ENCODE data around the gene DNAJB4. TPM values are rescaled to one million over a fixed set of nuclear protein-coding genes. Genes with fewer than 3 reads are reported as not detected.

The DNAJB4 gene
- total RNA-seq, 4 donors from 2014 or later = 44.5 to 57.2 (median 50.8) TPM

DNA sequence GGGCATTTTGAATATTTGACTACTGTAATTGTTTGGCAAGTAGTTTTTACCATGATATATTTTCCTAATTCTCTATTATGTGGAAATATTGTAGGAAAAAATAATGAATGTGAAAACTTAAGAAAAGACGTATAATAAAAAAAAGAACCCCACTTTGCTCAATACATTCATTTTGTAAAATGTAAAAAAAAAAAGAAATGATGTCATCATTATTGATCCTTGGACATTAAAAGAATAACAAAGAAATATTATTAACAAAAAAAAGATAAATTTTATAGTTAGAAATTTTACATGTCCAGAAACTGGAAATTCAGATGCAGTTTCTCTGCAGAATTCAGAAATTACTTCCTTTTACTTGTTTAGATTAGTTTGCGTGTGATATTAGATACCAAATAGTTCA lies 46.3 kb downstream of the DNAJB4 start:
- H3K4me3 ChIP-seq (replicated peaks in 1 of 3) = no peak overlapping the region
- H3K27me3 ChIP-seq = no peaks in the 10 kb centered on the region
- H3K27ac ChIP-seq = no peak overlapping the region
- DNase-seq = no peak
- TF ChIP-seq, protein P1, sequence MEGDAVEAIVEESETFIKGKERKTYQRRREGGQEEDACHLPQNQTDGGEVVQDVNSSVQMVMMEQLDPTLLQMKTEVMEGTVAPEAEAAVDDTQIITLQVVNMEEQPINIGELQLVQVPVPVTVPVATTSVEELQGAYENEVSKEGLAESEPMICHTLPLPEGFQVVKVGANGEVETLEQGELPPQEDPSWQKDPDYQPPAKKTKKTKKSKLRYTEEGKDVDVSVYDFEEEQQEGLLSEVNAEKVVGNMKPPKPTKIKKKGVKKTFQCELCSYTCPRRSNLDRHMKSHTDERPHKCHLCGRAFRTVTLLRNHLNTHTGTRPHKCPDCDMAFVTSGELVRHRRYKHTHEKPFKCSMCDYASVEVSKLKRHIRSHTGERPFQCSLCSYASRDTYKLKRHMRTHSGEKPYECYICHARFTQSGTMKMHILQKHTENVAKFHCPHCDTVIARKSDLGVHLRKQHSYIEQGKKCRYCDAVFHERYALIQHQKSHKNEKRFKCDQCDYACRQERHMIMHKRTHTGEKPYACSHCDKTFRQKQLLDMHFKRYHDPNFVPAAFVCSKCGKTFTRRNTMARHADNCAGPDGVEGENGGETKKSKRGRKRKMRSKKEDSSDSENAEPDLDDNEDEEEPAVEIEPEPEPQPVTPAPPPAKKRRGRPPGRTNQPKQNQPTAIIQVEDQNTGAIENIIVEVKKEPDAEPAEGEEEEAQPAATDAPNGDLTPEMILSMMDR (IDR thresholded peaks at IDR 0.05) = no peak
- no peak for TF ChIP-seq POLR2A (IDR thresholded peaks at IDR 0.05)
- intact Hi-C loops (cut with DNase I) = no loop called here
- no peaks in the 10 kb centered on the region for H3K9me3 ChIP-seq
- WGBS, 2 donors = 93 to 97% methylated on average over 2 of the region's 2 CpGs
- H3K4me1 ChIP-seq = peaks cover 0 to 4% of the 10 kb centered on the region in 2 donors
- no peaks in the 10 kb centered on the region for H3K36me3 ChIP-seq

DNA sequence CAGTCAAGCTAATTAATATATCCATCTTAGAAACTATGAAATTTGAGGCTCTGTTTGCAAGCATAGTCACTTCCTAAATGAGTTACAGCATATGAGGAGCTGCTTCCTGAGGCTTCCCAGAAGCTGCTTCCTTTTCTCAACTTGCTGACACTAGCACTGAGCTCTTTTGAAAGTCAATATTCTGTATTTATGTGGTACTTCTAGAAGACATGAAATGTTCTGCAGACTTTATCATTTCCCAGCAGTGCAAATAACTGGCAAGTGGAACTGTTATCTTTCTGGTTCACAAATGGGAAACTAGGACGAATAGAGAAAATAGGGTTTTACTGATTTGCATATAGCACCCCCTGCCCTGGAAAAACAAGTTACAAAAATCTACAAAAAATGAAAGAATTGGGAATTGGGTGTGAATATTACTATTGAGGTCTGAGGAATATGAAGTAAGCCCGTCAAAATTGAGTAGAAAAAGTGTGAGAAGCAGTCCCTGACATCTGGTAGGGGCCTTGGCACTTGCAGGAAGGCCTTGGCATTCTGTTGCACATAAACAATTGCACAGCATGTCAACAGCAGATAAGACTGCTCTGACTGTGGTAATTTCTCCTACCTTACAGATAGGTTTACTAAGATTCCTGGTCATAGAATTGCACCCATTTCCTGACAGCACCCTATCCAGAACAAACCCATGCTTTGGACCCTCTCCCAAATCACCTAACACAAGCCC lies 48.1 kb downstream of the DNAJB4 start:
- no peaks in the 10 kb centered on the region for H3K4me1 ChIP-seq
- no peak overlapping the region for H3K4me3 ChIP-seq (replicated peaks in 1 of 3)
- no peaks in the 10 kb centered on the region for H3K27me3 ChIP-seq
- no peak for TF ChIP-seq POLR2A (IDR thresholded peaks at IDR 0.05)
- TF ChIP-seq, protein P1 (IDR thresholded peaks at IDR 0.05) = no peak
- WGBS, 2 donors = 77 to 86% methylated on average over 2 of the region's 2 CpGs
- no peak for DNase-seq
- no peaks in the 10 kb centered on the region for H3K9me3 ChIP-seq
- no peaks in the 10 kb centered on the region for H3K36me3 ChIP-seq
- H3K27ac ChIP-seq = no peak overlapping the region
- intact Hi-C loops (cut with DNase I) = no loop called here

DNA sequence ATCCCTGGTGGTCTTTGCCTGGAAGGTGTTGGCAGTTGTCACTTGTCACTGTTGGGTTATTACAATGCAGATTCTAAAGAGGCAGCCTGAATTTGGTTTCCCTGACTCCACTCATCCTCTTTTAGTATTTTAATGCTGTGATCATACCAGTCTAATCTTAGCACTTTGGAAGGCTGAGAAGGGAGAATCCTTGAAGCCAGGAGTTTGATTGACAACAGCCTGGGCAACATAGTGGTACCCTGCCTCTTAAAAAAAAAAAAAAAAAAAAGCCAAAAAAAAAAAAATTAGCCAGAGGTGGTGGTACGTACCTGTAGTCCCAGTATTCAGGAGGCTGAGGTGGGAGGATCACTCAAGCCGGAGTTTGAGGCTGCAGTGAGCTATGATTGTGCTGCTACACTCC lies 48.8 kb downstream of the DNAJB4 start:
- Histone ChIP-seq H3K4me1 (no peaks in the 10 kb centered on the region), H3K27me3 (no peaks in the 10 kb centered on the region), H3K9me3 (no peaks in the 10 kb centered on the region), H3K36me3 (no peaks in the 10 kb centered on the region), H3K27ac (no peak overlapping the region), H3K4me3 (replicated peaks in 1 of 3) (no peak overlapping the region)
- TF ChIP-seq, protein P1 (IDR thresholded peaks at IDR 0.05) = no peak
- TF ChIP-seq POLR2A (IDR thresholded peaks at IDR 0.05) = no peak
- DNase-seq = no peak
- 77 to 95% methylated on average over 2 of the region's 2 CpGs for WGBS, 2 donors
- intact Hi-C loops (cut with DNase I) = no loop called here

DNA sequence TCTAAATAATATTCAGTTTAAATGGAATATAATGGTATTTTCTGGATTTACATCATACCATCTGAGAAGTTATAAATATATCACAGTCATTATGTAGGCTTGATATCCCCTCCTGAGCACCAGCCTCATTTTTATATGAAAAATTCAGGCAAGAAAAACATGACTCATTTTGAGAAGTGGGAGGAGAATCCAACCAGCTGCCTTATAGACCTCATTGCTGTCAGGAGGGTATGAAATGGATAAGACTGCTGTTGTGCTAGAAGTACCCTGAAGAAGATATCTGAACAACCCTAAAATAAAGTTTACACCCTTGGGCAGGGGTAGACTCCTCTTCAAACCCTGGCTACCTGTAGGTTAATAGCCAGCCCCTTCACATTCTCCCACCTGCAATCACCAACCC lies 49.8 kb downstream of the DNAJB4 start:
- DNase-seq = no peak
- TF ChIP-seq, protein P1 (IDR thresholded peaks at IDR 0.05) = no peak
- TF ChIP-seq POLR2A (IDR thresholded peaks at IDR 0.05) = no peak
- Histone ChIP-seq H3K36me3 (no peaks in the 10 kb centered on the region), H3K27ac (no peak overlapping the region), H3K4me1 (no peaks in the 10 kb centered on the region), H3K9me3 (no peaks in the 10 kb centered on the region), H3K4me3 (replicated peaks in 1 of 3) (no peak overlapping the region), H3K27me3 (no peaks in the 10 kb centered on the region)
- intact Hi-C loops (cut with DNase I) = no loop called here

DNA sequence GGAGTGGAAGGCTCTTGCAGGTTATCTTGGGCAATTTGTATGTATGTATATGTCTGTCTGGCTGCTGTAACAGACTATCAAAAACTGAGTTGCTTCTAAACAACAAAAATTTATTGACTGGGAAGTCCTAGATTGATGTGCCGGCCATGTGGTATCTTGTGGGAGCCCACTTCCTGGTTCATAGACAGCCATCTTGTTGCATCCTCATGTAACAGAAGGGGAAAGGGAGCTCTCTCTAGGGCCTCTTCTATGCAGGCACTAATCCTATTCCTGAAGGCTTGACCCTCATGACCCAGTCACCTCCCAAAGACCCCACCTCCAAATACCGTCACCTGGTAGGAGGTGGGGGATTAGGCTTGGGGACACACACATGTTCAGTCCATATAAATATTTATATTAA lies 50.2 kb downstream of the DNAJB4 start:
- TF ChIP-seq, protein P1 (IDR thresholded peaks at IDR 0.05) = no peak
- no peak for TF ChIP-seq POLR2A (IDR thresholded peaks at IDR 0.05)
- Histone ChIP-seq H3K4me3 (replicated peaks in 1 of 3) (no peak overlapping the region), H3K36me3 (no peaks in the 10 kb centered on the region), H3K27me3 (no peaks in the 10 kb centered on the region), H3K4me1 (no peaks in the 10 kb centered on the region), H3K27ac (no peak overlapping the region), H3K9me3 (no peaks in the 10 kb centered on the region)
- intact Hi-C loops (cut with DNase I) = no loop called here
- 47 to 50% methylated on average over 2 of the region's 2 CpGs for WGBS, 2 donors
- no peak for DNase-seq

Measured in thyroid gland (tissue), 4 donors.